GM21515 (cell line): ENCODE measurements around the gene MYH15.

ENCODE experiments used
- ATAC-seq: cut with Tn5 transposase; IDR thresholded peaks from one replicate; pipeline ENCODE4 v1.9.1; 2021; ENCODE audit not compliant: unreplicated experiment

The MYH15 gene

DNA sequence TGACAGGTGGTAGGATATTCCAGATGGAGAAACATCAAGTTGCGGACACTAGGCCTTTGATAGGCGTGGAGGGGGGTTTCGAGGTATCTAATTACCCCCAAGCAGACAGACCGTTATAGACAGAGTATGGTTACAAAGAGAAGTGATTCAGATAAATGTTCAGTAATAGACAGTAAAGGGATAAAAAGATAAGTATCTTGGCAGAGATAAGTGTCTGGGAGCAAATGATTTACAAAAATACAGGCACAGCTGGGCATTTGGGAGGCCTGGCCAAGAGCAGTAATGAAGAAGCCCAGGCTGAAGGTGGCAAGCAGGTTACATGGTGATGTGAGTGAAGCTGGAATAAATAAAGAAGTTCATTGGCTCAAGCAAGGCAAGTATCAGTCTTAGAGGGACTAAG, 659 bp upstream of the MYH15 start:
- ATAC-seq, result no peak

DNA sequence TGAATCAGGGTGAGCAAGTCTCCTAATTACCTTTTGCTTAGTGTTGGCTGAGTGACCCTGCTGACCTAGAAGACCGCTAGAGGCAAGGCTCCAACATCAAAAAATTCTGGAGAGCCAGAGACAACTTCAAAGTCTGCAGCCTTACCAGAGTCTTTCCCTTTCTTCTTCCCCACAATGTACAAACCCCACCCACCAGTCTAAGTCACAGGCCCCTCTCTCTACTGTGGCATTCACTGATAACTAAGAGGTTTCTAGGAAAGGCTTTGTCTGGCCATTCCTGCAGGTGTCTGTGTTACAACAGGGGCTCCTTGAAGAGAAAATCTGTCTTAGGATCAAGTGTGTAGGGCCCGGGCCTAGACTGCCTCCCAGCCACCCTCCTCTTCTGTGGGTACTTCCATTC, 525 bp downstream of the MYH15 start:
- no peak for ATAC-seq

DNA sequence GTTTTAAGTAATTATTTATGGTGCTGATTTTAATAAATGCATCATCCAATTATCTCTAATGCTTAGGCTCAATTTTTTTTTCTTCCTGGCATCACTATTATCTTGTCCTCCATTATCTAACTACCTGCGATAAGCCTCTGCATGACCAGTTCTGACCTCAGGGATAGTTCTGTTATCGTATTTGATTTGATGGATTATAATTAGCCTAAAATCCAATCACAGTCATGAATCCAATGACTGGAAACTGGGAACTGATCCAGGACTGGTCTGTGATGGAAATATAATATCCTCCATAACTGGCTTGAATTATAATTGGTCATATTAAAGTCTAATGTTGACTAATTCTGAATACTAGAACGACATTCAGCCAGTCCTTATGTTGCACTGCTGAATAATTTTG, 1.1 kb downstream of the MYH15 start:
- ATAC-seq, result no peak

DNA sequence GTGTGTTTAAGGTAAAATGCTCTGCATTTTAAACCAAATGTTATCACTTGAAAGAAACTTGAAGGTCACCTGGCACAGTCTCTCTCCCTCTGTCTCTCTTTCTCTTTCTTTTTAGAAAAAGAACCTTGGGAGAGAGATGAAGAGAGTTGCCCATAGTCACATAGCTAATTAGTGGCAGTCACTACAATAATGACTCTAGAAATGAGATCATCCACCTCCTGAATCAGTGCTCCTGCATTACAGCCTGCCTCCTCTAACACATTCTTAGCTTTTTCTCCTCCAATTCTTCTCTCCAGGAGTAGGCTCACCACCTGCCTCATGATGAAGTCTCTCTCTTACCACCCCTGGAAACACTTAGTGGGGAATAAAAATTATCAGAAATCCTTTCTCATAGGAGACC, 2.5 kb downstream of the MYH15 start:
- ATAC-seq, result no peak

DNA sequence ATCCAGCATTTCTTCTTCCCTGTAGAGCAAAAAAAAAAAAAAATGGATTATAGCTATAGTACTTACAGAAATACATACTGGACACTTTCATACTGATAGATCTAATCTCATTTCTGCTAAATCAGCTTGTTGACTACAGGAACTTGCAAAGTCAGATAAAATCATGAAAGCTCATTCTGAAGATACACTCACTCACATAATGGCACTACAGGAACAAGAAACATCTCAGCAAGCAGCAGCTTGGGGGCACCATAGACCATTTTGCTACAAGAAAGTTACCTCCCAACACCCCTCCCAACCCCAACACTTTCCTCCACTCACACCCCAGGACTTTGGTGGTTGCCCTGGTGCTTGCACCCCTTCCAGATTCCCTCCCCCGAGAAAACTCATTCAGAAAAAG, 4.6 kb downstream of the MYH15 start:
- no peak for ATAC-seq

DNA sequence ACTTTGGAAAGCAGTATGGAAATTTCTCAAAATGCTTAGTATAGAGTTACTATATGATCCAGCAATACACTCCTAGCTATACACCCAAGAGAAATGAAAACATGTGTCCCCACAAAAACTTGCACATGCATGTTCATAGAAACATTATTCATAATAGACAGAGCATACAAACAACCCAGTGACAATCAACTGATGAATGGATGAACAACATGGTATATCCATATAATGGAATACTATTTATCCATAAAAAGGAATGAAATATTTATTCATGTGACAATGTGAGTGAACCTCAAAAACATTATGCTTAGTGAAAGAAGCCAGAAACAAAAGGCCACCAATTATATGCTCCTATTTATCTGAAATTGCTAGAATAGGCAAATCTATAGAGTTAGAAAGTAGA, 6.7 kb downstream of the MYH15 start:
- no peak for ATAC-seq

DNA sequence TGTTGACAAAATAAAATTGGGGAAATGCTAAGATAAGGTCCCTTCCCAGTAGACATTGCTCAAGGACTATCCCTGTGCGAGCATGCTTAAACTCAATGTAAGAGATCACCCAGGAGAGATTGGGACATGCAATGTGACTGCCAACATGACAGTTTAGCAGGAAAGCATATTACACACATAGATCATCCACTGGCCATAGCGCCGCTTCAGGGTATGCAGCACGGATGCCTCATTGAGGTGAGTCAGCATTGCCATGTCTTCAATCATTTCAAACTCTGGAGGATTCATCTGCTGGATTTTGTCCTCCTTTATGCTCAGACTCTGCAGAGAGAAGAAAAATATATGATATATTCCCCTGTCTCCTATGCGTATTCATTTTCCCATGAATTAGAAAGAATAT, 8.9 kb downstream of the MYH15 start:
- ATAC-seq, result no peak

DNA sequence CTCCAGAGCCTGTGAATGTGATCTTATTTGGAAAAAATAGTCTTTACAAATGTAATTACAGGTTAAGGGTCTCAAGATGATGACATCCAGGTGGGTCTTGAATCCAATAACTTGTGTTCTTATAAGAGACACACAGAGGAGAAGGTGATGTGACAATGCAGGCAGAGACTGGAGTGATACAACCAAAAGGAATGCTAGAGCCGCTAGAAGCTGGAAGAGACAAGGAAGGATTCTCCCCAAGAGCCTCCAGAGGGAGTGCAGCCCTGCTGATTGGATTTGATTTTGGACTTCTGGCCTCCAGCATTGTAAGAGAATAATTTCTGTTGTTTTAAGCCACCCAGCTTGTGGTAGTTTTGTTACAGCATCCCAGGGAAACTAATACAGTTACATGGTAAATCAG, 9.7 kb downstream of the MYH15 start:
- no peak for ATAC-seq

DNA sequence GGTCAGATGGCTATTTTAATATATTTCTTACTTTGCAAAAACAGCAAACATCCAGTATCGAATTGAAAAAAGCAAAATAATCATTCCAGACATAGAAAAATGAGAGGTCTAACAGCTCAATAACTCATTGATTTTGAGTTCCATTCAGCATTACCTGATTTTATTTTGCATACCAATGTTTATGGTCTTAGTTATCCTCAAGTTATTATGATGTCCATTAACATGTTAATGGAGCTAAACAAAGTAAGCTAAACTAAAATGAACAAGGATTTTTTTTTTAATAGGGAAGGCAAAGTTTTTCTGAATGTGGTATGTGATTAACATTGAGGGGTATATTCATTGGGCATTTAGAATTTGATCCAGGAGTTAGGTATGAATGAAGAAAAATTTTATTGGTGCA, 13.1 kb downstream of the MYH15 start:
- no peak for ATAC-seq

DNA sequence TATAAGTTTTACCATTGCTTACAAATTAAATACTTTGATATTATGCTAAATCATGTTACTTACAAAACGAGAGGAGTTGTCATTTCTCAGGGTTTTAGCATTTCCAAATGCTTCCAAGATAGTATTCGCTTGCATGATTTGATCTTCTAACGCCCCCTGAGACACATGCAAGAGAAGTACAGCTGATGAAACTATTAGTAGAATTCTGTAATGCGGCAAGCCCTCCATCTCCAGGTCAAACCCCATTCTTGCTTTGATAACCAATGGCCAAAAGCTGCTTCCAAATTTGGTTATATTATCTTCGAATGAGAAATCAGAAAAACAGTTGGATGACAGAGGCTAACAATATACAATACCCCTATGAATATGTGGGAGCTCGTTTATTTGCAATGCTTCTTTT, 14.7 kb downstream of the MYH15 start:
- ATAC-seq, result no peak

DNA sequence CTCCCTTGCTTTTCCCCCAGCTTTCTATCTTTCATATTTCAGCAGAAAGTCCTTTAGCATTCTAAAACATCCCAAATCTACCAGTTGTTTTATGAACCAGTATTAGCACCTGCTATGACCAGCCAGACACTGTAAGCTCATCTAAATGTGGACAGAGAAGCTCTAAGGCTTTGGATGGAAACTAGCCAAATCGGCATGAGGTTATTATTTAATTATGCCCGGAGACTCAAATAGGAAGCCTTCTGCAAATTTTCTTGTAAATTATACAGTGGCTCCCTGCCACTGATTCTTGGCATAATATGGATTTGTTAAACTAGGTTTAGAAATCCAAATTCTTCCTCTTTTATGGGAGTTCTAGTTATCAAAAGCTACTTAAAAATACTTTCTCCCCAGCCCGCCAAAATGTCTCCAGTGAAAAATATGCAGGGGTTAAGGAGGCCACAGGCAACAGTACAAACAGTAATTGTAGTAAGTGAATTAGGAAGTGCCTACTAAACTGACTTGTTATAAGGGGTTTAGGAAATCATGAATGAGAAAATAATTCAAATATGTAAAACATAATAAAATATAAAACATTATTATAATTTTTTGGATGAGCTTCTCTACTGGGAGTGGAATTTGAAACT, 15.4 kb downstream of the MYH15 start:
- no peak for ATAC-seq

DNA sequence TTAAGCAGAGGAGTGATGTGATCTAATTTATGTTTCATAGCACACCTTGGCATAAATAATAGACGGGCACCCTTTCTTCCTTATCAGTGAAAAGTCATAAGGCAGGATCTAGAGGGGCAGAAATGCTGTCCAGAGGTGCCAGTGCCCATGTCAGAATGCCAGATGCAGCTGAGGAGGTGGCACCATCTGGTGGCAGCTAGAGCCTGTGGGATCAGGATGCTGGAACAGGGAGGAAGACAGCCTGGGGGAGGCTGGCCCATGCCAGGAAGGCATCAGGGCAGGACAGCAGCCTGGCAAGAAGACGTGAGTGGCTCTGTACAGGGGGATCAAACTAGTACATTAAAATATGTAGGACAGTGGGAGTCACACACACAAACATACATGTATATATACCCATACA, 16.5 kb downstream of the MYH15 start:
- ATAC-seq, result no peak

DNA sequence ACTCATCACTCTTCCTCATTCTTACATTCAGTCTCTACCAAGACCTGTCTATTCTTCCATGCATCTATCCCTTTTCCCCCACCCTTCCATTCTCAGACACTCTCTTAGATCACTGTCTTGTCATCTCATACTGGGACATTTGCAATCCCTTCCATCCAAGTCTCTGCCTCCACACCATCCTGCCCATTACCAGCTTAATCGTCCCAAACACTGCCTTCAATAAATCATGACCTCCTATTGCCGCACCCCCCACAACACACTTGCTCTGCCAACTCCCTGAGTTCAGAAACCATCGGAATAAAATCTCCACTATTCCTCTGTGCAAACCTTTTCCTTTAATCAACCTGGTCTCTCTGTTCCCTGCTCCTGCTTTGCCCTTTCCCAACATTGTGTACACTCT, 18.9 kb downstream of the MYH15 start:
- ATAC-seq, result no peak

DNA sequence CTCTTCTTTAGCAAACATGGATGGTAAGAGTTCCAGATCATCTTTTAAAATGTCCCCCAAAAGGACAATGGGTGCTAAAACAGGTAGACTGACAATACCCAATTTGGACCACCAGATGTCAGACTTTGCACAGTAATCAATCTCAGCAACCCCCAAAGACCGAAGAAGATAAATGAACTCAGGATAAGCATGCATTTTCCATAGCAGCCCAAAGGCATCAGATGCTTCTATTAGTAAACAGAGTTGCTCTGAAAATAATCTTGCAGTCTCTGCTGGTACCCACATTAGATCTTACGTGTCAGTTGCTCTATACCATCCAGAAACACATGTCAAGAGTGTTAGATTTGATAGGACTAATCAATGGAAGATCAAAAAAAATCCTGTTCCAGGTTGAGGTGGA, 20.6 kb downstream of the MYH15 start:
- peak; percentile 72 for ATAC-seq

DNA sequence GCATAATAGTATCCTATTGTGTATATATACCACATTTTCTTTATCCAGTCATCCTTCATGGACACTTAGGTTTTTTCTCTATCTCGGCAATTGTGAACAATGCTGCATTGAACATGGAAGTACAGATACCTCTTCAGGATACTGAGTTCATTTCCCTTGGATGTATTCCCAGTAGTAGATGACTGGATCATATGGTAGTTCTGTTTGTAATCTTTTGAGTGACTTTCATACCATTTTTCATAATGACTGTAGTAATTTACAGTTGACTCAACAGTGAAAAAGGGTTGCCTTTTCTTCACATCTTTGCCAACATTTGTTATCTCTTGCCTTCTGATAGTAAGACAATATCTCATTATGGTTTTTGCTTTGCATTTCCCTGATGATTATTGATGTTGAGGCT, 21.8 kb downstream of the MYH15 start:
- no peak for ATAC-seq

DNA sequence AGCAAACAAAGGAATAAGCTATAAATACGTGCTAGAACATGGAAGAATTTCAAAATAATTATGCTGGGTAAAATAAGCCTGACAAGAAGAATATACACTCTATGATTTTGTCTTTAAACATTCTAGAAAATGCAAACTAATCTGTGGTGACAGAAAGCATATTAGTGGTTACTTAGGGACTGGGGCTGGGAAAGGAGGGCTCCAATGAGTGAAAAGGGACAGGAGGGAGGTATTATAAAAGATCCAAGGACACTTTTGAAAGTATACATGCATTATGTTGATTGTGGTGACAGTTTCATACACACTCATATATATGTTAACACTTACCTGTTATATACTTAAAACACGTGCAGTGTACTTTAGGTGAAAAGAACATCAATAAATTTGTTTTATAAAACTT, 23.0 kb downstream of the MYH15 start:
- no peak for ATAC-seq

DNA sequence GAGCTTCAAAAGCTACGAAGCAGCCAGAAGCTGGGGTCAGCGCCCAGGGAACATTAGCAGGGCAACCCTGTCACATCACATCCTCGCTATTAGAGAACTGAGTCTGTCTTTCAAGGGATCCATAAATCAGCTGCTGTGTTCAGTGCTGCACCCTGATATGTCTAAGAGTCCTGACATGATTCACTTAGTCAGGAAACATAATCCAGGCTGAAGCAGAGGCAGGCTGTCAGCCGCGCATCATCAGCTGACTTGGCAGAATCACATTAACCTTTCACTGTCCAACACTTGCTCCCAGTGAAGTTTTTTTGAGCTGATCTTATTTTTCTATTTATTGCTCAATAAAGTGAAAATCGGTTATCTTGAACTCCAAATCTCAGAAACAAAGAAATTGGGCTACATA, 23.5 kb downstream of the MYH15 start:
- no peak for ATAC-seq

DNA sequence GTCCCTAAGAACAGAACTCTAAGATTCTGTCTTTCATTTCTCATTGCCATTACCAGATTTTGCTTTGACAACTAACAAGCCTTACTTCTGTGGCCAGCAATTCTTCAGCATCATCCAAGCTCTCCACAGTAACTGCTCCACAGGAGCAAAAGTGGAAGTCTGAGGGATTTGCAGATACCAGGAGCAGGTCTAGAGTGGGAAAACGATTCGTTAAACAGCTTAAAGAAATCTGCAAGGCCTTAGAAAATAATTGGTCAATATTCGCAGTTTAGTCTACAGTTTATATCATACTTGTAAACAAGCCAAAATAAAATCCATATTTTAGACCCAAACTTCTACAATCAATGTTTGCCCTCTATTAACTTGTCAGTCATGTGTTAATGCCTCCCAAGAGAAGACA, 24.1 kb downstream of the MYH15 start:
- ATAC-seq, result no peak

DNA sequence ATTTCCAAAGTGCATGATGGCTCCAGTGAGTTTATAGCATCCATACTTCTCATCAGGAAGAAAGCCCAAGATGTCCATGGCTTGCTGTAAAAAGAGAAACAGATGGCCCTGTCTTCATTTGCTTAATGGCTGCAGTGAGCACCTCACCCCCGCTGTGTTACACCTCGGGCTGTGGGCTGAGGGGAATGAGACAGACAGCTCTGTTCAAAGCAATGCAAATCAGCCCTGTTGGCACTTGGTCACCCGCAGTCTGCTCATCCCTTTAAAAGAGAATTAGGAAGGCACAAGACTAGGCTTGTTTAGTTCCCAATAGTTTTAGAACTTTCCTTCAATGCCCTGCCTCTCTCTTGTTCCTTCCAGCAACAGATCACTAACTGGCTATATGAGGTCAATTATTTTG, 25.2 kb downstream of the MYH15 start:
- ATAC-seq, result no peak

DNA sequence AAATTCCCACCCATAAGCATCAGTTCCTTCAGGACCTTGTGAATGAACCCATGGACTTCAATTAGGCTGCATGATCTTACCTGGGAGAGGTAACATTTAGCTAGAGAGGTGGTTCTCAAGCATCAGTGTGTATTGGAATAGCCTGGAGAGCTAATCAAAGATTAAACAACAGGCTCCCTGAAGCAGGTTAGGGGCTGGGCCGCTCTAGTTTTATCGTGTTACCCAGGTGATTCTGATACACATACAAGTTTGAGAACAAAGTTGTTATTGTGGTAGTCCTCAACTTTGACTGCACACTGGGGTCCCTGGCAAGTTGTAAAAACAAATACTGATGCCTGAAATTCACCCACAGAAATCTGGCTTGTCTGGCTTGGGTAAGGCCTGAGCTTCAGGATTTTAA, 31.2 kb downstream of the MYH15 start:
- ATAC-seq, result no peak

DNA sequence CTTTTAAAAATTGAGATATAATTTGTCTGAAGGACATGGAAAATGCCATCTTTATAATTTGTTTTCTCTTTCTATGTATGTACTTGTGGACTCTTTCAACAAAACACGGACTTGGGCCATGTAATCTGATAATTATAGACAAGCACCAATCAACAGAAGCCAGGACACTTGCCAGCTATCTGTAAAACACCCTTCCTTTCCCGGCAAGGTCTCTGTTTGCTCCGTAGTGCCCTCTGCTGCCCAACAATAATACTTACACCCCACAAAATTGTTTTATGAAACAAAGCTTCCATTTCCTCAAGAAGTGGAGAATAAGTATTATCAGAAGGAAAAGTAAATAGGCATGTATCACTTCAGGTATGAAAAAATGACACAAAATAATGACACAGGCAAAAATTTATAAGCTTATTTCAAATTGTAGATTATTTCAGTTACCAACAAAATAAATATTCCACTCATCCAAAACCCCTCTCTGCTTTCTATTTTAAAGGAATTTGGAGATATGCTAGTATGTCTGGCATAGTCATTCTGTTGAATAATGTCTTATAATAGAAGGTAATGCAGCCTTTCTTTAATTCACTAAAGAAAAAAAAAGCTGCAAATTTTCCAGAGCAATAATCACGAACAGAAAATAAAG, 32.8 kb downstream of the MYH15 start:
- peak; percentile 71 for ATAC-seq

DNA sequence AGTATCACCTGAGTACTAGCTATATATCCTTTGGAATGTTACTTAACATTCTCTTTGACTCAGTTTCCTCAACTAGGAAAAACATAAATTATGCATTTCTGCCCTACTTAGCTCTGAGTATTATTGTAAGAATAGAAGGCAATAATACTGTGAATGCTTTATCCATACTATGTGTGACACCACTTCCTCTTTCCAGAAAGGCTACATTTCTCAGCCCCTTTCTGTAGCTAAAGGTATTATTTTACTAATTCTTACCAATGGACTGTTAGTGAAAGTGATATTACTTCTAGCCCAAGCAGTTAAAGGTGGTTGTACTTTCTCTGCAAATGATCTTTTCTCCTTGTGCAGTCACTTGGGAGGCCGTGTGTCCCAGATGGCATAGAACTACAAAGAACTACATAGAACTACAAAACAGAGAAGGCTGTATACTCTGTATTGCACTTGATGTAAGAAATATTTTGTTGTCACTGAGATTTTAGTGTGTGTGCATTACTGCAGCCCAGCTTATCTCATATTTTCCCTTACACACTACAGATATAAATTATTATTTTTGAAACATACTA, 35.1 kb downstream of the MYH15 start:
- ATAC-seq, result no peak

DNA sequence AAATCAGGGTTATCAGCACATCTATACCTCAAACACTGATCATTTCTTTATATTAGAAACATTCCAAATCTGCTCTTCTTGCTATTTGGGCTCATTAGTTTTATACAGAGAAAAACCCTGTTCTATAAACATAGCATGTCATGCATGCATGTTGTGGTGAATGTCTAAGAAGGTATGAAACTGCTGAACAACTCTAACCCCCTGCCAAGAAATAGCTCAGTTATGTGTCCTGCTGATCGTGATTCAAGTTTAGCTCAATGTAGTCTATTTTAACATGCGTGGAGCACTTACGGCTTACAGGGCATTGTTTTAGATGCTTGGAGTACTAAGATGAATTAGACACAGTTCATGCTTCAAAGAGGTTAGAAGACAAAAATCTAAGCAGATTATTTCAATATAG, 35.8 kb downstream of the MYH15 start:
- ATAC-seq, result no peak
